Cardiac septum (tissue), 1 donor: Measurements from ENCODE around the gene MAG. TPM values are rescaled to one million over a fixed set of nuclear protein-coding genes. Genes with fewer than 3 reads are reported as not detected.
A peak's percentile ranks its signal among the peaks of the same experiment; 100 is the strongest.

ENCODE experiments used
- DNase-seq: peaks from one replicate; pipeline ENCODE4 v3.0.0-alpha.2; 2020; ENCODE audit warnings: low spot score
- intact Hi-C: fragments of 100-400 bp; cut with DNase I; formaldehyde crosslinking; loops from one replicate; pipeline ENCODE4 v1.14.0; 2022
- long read RNA-seq: library from polyadenylated mRNA; unstranded; transcript quantifications from one replicate; pipeline ENCODE4 v2.0.0, GENCODE V29; 2021
- total RNA-seq: library from RNA; stranded (reverse); fragmentation: NEBNext Ultra II Directional; extraction: Animal tissue kit (Norgen Biotek cat#: 25700); gene quantifications from one replicate; pipeline ENCODE4 v1.2.1, GENCODE V29; 2021
- donor health status: DM: no; HTN: no; CAD: no.

The MAG gene
- total RNA-seq, result not detected
- long read RNA-seq, result 0 reads

GRCh38 chr19:35291916-35292315 is at the start of gene MAG:
Gene MAG, plus strand, starts transcription at chr19:35292161. Its CDS starts 3,248 bp downstream, at chr19:35295409.
- no peak for DNase-seq
- intact Hi-C loops, result no loop called here

DNA sequence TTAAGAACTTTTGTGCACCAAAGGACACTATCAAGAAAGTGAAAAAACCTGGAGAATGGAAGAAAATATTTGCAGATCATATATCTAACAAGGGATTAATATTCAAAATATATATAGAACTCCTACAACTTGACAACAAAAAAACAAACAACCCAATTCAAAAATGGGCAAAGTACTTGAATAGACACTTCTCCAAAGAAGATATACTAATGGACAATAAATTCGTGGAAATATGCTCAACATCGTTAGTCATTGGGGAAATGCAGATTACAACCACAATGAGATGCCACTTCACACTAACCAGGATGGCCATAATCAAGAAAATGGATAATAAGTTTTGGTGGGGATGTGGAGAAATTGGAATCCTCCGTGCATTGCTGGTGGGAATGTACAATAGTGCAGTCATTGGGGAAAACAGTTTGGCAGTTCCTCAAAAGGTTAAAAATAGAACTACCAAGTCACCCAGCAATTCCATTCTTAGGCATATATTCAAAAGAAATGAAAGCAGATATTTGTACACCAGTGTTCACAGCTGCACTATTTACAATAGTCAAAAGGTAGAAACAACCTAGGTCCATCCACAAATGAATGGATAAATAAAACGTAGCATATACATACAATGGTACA is 45.4 kb upstream of the MAG start:
- DNase-seq, result no peak
- intact Hi-C loops, result no loop called here

GRCh38 chr19:35247526-35248309 is 44.2 kb upstream of the MAG start:
- intact Hi-C loops, result no loop called here
- no peak for DNase-seq

DNA sequence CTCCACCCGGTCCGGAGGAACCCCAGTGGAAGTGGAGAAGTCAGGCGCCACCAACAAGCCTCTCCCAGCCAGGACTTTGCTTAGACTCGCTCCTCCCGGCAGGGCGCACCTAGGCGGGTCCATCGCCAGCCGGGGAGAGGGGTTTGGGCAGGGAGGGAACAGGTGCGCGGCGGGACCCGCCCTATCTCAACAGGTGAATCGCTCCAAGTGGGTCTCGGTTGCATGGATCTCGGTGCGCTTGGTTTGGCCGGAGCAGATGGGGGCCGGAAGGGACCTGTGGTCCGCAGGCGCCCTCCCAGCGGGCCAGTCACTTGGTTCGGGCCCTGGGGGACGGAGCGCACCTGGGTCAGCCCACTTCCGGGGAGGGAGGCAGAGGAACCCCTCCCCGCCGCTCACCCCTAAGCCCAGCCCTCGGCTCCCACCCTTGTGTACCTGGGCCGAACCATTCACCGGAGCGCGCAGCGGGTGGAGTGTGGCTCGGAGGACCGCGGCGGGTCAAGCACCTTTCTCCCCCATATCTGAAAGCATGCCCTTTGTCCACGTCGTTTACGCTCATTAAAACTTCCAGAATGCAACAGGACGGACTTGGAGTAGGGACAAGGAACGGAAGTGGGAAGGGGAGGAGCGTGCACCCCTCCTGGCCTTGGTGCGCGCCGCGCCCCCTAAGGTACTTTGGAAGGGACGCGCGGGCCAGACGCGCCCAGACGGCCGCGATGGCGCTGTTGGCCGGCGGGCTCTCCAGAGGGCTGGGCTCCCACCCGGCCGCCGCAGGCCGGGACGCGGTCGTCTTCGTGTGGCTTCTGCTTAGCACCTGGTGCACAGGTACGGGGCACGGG is 43.4 kb upstream of the MAG start, which contains the start of gene LSR:
TSS of gene LSR (plus strand) at position 693 of the 836 bp plus-strand sequence. CDS start at position 714, 21 bp downstream.
- intact Hi-C loops, result no loop called here

DNA sequence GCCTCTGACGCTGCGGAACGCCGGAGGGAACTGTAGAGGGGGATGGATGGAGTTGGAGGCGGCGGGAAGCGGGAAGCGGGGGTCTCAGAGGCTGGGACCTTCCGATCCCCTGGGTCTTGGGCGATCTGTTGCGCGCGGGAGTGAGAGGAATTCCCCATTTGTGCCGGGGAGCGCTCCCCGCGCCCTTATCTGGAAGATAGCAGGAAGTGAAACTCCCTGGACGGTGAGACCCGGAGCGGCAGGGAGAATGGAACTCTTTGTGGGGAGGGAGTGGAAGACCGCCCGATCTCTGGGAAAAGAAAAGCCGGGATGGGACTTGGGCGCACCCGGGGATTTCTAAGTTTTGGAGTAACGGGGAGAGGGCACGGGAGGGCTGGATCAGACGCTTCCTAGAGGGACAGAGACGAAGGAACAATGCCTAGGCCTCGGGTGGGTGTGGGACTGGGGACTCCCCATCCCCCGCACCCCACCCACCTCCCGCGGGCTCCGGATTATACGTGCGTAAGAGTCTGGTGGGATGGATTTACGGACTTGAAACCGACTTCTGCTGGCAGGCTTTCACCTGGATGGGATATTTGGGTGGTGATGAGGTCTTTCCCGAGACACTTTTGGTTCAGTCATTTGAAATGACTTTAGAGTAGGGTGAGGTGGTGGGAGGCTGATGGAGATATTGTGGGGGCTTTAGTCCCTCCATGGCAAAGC is 42.7 kb upstream of the MAG start:
- intact Hi-C loops, result no loop called here
- DNase-seq, result peak; percentile 39

More for the DNA sequence above, 43.4 kb upstream of the MAG start, which contains the start of gene LSR:
- DNase-seq, result peak; percentile 74

GRCh38 chr19:35249848-35250711 is 41.9 kb upstream of the MAG start:
- peak; percentile 63 for DNase-seq
- intact Hi-C loops, result no loop called here

DNA sequence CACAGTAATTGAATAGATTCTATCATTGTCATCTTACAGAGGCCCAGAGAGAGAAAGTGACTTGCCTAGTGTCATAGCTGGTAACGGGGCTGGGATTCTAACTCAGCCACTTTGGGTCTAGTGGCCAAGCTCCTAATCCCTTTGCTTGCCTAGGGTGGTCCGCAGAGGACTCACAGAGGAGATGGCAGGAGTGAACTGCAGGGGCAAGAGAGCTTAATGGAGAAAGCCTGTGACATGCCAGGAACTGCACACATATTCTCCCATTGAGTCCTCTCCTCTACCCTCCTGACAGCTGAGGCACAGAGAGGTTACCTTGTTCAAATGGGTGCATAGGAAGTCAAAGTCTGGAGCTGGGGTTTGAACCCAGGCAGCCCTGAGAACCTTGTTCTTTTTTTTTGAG is 40.5 kb upstream of the MAG start:
- intact Hi-C loops, result no loop called here
- DNase-seq, result no peak

GRCh38 chr19:35253316-35254286 is 38.4 kb upstream of the MAG start:
- intact Hi-C loops, result no loop called here
- DNase-seq, result peak; percentile 64

DNA sequence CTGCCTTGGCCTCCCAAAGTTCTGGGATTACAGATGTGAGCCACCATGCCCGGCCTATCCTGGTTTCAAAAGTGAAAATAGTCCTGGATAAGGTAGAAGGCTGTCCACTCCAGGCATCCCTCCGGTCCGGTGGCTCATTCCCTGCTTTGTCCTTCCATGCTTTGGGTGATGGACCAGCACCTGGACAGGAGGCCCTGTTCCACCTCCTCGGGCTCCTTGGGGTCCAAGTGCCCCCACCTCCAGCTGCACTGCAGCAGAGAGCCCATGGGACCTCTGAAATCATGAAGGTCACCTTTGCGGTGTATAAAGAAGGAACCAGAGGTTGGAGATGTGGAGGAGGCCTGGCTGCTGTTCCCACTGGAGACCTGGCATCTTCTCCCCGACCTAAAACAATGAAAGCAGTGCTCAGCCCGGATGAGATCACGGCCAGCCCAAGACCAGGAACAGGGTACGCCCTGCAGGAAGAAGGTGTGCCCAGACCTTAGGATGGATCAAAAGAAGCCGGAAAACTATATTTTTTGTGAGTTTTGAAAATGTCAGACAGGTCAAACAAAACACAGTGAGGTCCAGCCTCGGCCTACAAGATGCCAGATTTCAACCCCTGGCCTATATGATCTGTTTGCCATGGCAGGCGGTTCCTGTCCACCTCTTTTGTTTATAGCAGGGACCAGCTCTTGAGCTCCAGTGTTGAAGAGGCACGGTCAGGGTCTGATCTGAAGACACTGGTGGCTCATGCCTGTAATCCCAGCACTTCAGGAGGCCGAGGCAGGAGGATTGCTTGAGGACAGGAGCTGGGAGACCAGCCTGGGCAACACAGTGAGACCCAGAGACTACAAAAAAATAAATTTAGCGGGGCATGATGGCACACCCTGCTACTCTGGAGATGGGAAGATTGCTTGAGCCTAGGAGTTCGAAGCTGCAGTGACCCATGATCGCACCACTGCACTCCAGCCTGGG is 37.3 kb upstream of the MAG start:
- intact Hi-C loops, result no loop called here
- DNase-seq, result peak; percentile 66

- DNase-seq, result peak; percentile 12
- intact Hi-C loops, result no loop called here
Observed at GRCh38 chr19:35256566-35256965, 35.4 kb upstream of the MAG start.

DNA sequence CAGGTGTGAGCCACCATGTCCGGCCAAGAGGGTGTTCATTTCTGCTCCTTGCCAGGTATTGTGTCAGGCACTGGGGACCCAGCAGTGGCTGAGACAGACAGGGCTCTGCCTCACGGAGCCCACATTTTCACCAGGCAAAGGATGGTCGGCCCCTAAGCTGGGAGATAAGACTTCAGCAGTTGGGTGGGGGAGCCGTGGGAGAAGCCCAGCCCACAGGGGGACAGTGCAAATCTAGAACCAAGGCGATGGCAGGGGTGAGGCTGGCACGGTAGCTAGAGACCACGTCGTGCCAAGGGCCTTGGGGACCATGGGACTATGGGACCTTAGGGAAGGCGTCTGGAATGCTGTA is 34.9 kb upstream of the MAG start:
- peak; percentile 63 for DNase-seq
- intact Hi-C loops, result no loop called here

DNA sequence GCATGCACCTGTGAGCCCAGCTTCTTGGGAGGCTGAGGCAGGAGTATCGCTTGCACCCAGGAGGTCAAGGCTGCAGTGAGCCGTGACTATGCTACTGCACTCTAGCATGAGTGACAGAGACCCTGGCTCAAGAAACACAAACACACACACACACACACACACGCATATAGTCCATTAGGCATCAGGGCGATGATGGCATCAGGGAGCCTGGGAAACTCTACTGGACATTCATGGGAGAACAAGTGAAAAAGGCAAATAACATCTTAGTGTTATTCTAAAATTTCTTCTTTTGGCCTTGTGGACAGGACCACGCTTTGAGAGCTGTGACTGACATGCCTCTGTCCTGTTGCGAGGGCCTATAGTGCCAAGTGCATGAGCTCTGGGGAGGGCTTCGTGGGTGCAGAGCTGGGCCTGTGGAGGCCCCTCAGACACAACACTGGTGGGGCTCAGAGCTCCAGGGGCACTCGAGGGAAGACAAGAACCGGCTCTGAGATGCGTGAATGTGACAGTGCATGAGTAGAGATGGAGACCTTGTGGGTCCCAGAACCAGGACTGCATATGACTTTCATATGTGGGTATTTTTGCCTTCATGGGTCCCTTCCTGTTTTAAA is 31.2 kb upstream of the MAG start:
- intact Hi-C loops, result no loop called here
- DNase-seq, result peak; percentile 22

- intact Hi-C loops, result no loop called here
Observed at GRCh38 chr19:35261356-35262100, 30.4 kb upstream of the MAG start.

DNA sequence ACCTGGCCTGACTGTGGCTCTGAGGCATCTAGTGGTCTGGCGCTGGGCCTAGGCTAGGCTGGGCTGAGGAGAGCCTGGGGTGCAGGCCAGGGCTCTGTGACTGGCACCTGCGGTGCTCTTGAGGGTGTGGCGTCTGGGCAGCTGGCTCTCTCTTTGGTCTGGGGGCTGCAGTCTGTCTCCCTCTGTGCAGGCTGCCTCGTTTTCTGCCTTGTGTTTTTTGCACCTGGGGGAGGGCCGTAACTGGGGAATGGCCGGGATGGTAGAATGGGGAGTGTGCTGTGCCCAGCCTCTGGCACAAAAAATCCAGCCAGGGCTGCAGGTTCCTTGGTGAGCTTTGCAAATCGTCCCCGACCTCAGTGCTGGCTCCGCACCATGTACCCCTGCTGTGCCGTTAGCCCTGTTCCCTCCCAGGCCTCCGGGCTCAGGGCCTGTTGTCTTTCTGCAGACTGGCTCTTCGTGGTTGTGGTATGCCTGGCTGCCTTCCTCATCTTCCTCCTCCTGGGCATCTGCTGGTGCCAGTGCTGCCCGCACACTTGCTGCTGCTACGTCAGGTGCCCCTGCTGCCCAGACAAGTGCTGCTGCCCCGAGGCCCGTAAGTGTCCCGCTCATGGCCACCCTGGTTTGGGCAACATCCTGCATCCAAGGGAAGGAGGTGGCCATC is 29.7 kb upstream of the MAG start:
- peak; percentile 63 for DNase-seq

More at GRCh38 chr19:35261356-35262100, 30.4 kb upstream of the MAG start:
- peak; percentile 38 for DNase-seq

More for the DNA sequence above, 29.7 kb upstream of the MAG start:
- intact Hi-C loops, result no loop called here
